ENCODE data around the gene NKPD1. TPM values are rescaled to one million over a fixed set of nuclear protein-coding genes. Genes with fewer than 3 reads are reported as not detected.
A peak's percentile ranks its signal among the peaks of the same experiment; 100 is the strongest.

The NKPD1 gene
- total RNA-seq, 2 donors from 2014 or later, result 0.07 TPM; not detected in 1

- H3K36me3 ChIP-seq, result no peaks in the 10 kb centered on the region
- no peaks in the 10 kb centered on the region for H3K27me3 ChIP-seq
- intact Hi-C loops (cut with DNase I), result no loop called here
- no peak for TF ChIP-seq CTCF (IDR thresholded peaks at IDR 0.05)
- no peak overlapping the region for H3K27ac ChIP-seq
- DNase-seq, result no peak
- no peaks in the 10 kb centered on the region for H3K9me3 ChIP-seq
- no peak overlapping the region for H3K9ac ChIP-seq (ENCODE audit: low read depth in 2 of 2, low read length in 2 of 2)
- no peaks in the 10 kb centered on the region for H3K4me1 ChIP-seq
- H3K4me3 ChIP-seq, result no peak overlapping the region
Measured at GRCh38 chr19:45139286-45140143, 21.3 kb downstream of the NKPD1 start.

GRCh38 chr19:45138303-45138751, 22.5 kb downstream of the NKPD1 start:
- H3K36me3 ChIP-seq, result no peaks in the 10 kb centered on the region
- no peak overlapping the region for H3K9ac ChIP-seq (ENCODE audit: low read depth in 2 of 2, low read length in 2 of 2)
- H3K4me3 ChIP-seq, result no peak overlapping the region
- H3K9me3 ChIP-seq, result no peaks in the 10 kb centered on the region
- no peaks in the 10 kb centered on the region for H3K4me1 ChIP-seq
- H3K27ac ChIP-seq, result no peak overlapping the region
- no peak for DNase-seq
- H3K27me3 ChIP-seq, result no peaks in the 10 kb centered on the region
- intact Hi-C loops (cut with DNase I), result no loop called here
- TF ChIP-seq CTCF (IDR thresholded peaks at IDR 0.05), result no peak

DNA sequence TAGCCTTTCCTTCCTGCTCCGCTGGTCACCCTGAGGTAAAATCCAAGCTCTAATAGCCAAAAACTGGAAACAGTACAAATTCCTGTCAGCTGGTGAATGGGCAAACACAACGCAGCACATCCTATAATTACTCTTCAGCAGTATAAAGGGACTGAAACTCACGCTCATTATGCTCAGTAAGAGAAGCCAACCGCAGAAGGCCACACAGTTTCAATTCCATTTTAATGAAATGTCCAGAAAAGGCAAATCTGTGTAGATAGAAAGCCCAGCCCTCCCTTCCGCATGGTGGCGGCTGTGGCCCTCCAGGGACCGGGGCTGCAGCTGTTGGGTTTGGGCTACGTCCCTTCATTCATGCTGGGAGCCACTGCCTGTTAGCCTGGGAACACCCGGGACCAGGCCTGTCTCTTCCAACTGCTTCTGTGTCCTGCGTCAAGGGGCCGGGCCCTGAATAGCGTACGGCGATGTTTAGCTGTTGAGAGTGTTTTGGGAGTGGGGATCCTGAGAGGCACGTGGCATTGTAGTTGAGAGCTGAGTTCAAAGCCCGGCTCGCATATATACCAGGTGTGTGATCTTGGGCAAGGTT, 23.5 kb downstream of the NKPD1 start:
- peak overlapping the region in 1 of 2 donors; percentile 16 for H3K9ac ChIP-seq (ENCODE audit: low read depth in 2 of 2, low read length in 2 of 2)
- TF ChIP-seq CTCF (IDR thresholded peaks at IDR 0.05), result no peak
- no peak for DNase-seq
- H3K27me3 ChIP-seq, result no peaks in the 10 kb centered on the region
- H3K27ac ChIP-seq, result no peak overlapping the region
- no peaks in the 10 kb centered on the region for H3K36me3 ChIP-seq
- H3K4me1 ChIP-seq, result no peaks in the 10 kb centered on the region
- H3K4me3 ChIP-seq, result no peak overlapping the region
- no peaks in the 10 kb centered on the region for H3K9me3 ChIP-seq
- intact Hi-C loops (cut with DNase I), result no loop called here

GRCh38 chr19:45136507-45137178, 24.1 kb downstream of the NKPD1 start:
- H3K27me3 ChIP-seq, result no peaks in the 10 kb centered on the region
- H3K9me3 ChIP-seq, result no peaks in the 10 kb centered on the region
- intact Hi-C loops (cut with DNase I), result no loop called here
- H3K4me1 ChIP-seq, result no peaks in the 10 kb centered on the region
- no peaks in the 10 kb centered on the region for H3K36me3 ChIP-seq
- DNase-seq, result no peak
- H3K27ac ChIP-seq, result no peak overlapping the region
- no peak overlapping the region for H3K9ac ChIP-seq (ENCODE audit: low read depth in 2 of 2, low read length in 2 of 2)
- TF ChIP-seq CTCF (IDR thresholded peaks at IDR 0.05), result no peak
- no peak overlapping the region for H3K4me3 ChIP-seq

DNA sequence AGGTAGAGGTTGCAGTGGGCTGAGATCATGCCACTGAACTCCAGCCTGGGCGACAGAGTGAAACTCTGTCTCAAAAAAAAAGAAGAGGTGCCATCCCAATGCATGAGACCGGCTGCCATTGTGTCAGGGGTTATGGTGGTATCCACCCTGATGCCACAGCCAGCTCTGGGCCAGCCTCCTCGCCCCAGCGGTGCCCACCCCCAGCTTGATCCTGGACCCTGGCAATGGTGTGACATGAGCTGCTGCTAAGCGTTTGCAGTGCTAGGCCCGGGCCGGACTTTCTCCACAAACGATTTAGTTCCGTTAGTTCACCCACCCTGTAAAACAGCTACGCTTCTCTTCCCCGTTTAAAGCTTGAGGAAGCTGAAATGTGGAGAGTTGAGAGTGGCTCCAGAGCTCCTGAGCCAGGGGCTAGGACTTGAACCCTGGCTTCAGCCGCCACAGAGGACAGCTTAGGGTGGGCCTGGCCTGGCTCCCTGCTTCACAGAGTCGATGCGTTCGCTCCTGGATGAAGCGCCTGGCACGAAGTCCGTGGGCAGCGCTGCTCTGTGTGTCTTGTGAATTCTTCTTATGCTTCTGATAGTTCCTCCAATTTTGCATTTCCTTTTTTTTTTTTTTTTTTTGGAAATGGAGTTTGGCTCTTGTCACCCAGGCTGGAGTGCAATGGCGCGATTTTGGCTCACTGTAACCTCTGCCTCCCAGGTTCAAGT, 25.5 kb downstream of the NKPD1 start:
- Histone ChIP-seq H3K36me3 (no peaks in the 10 kb centered on the region), H3K4me3 (no peak overlapping the region), H3K27me3 (no peaks in the 10 kb centered on the region), H3K4me1 (no peaks in the 10 kb centered on the region), H3K9me3 (no peaks in the 10 kb centered on the region), H3K27ac (no peak overlapping the region), H3K9ac (ENCODE audit: low read depth in 2 of 2, low read length in 2 of 2) (no peak overlapping the region)
- no peak for TF ChIP-seq CTCF (IDR thresholded peaks at IDR 0.05)
- DNase-seq, result no peak
- intact Hi-C loops (cut with DNase I), result no loop called here
